KMS-11 (cell line): ENCODE data around the gene TCF12.

Experiments
- H2AFZ ChIP-seq: fragments of 200-600 bp; sonication (generic); 2 replicates; pipeline ENCODE4 v1.6.1; 2016; ENCODE audit warnings: antibody characterized with exemption, mixed run types, low read depth
- H3K27ac ChIP-seq: fragments of 200-600 bp; sonication (generic); 2 replicates; pipeline ENCODE4 v1.6.1; 2016; ENCODE audit warnings: mild to moderate bottlenecking, mixed run types
- H3K27me3 ChIP-seq: fragments of 200-600 bp; sonication (generic); 2 replicates; pipeline ENCODE4 v1.6.1; 2017; ENCODE audit warnings: mild to moderate bottlenecking, low read depth, mixed run types, moderate library complexity; ENCODE audit not compliant: insufficient read depth
- H3K36me3 ChIP-seq: fragments of 200-600 bp; sonication (generic); 2 replicates; pipeline ENCODE4 v1.6.1; 2017; ENCODE audit warnings: mild to moderate bottlenecking, mixed run types; ENCODE audit not compliant: insufficient read depth
- H3K4me1 ChIP-seq: fragments of 200-600 bp; sonication (generic); 2 replicates; pipeline ENCODE4 v1.6.1; 2016; ENCODE audit warnings: mild to moderate bottlenecking, low read depth, mixed run types; ENCODE audit not compliant: poor library complexity, severe bottlenecking
- H3K4me2 ChIP-seq: fragments of 200-600 bp; sonication (generic); 2 replicates; pipeline ENCODE4 v1.7.0; 2016; ENCODE audit warnings: mild to moderate bottlenecking, mixed run types
- H3K4me3 ChIP-seq: fragments of 200-600 bp; sonication (generic); IDR thresholded peaks from 2 replicates; pipeline ENCODE4 v1.6.1; 2017; ENCODE audit warnings: low read depth, low read length, mixed read lengths; ENCODE audit not compliant: insufficient read depth
- H3K79me2 ChIP-seq: fragments of 200-600 bp; sonication (generic); 2 replicates; pipeline ENCODE4 v1.6.1; 2016; ENCODE audit warnings: low read depth, mixed run types; ENCODE audit not compliant: insufficient read depth
- H3K9ac ChIP-seq: fragments of 200-600 bp; sonication (generic); 2 replicates; pipeline ENCODE4 v1.6.1; 2016; ENCODE audit warnings: mild to moderate bottlenecking, mixed run types
- H4K20me1 ChIP-seq: fragments of 200-600 bp; sonication (generic); 2 replicates; pipeline ENCODE4 v1.6.1; 2016; ENCODE audit warnings: mild to moderate bottlenecking, mixed run types; ENCODE audit not compliant: insufficient read depth
- CTCF ChIP-seq: fragments of 200-600 bp; sonication (generic); conservative IDR thresholded peaks from 2 replicates; pipeline ENCODE4 v1.6.1; 2017; ENCODE audit warnings: low read depth, mild to moderate bottlenecking, antibody characterized with exemption, low read length, moderate library complexity, mixed read lengths

TCF12 gene

GRCh38 chr15:57281321-57281720 lies 362.9 kb downstream of the TCF12 start:
- H3K36me3 ChIP-seq = no peaks in the 10 kb centered on the region
- H3K4me2 ChIP-seq = no peak overlapping the region
- H3K79me2 ChIP-seq = no peaks in the 10 kb centered on the region
- TF ChIP-seq CTCF = no peak
- no peak overlapping the region for H3K9ac ChIP-seq
- H2AFZ ChIP-seq = no peak overlapping the region
- H3K27me3 ChIP-seq = no peaks in the 10 kb centered on the region
- H3K4me1 ChIP-seq = no peaks in the 10 kb centered on the region
- H3K27ac ChIP-seq = no peak overlapping the region
- no peaks in the 10 kb centered on the region for H4K20me1 ChIP-seq
- no peak overlapping the region for H3K4me3 ChIP-seq

DNA sequence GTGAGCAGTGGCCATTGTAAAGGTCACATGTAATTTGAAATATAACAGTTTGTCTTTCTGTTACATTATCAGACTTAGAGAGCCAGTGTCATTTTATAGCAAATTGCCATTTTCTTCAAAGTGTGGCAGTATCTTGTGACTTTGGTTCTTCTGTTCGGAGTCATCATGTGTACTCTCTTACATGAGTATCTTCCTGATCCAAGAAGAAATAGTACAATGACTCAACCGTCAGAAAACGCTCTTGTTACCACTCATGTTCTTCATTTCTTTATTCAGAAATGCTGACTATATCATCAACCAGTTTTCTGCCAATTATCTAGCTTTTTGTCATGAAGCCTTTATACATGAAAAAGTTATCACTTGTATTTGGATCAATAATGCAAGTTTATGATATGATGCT lies 364.2 kb downstream of the TCF12 start:
- Histone ChIP-seq H3K79me2 (no peaks in the 10 kb centered on the region), H3K4me2 (no peak overlapping the region), H3K9ac (no peak overlapping the region), H3K36me3 (no peaks in the 10 kb centered on the region), H3K27ac (no peak overlapping the region), H2AFZ (no peak overlapping the region), H3K4me1 (no peaks in the 10 kb centered on the region), H4K20me1 (no peaks in the 10 kb centered on the region), H3K4me3 (no peak overlapping the region), H3K27me3 (no peaks in the 10 kb centered on the region)
- no peak for TF ChIP-seq CTCF

DNA sequence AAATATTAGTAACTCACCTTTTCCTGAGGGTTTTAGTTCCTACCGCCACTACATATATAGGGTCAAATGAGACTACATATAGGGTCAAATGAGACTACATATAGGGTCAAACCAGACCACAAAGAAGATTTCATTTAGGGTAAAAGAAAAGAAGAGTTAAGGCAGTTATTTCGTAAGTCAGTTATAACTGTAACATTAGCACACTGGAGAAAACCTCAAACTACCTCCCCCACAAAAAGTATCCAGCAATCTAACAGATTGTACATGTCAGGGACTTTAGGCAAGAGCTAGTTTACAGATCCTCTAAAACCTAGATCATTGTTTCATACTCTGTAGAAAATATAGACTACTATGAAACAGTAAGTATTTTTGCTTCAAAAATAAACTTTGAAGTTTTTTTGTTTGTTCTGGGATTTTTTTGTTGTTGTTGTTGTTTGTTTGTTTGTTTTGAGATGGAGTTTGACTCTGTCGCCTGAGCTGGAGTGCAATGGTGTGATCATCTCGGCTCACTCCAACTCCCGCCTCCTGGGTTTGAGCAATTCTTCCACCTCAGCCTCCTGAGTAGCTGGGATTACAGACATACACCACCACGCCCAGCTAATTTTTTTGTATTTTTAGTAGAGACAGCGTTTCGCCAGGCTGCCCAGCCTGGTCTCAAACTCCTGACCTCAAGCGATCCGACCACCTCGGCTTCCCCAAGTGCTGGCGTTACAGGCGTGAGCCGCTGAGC lies 365.5 kb downstream of the TCF12 start:
- Histone ChIP-seq H3K4me1 (no peaks in the 10 kb centered on the region), H3K27ac (no peak overlapping the region)

DNA sequence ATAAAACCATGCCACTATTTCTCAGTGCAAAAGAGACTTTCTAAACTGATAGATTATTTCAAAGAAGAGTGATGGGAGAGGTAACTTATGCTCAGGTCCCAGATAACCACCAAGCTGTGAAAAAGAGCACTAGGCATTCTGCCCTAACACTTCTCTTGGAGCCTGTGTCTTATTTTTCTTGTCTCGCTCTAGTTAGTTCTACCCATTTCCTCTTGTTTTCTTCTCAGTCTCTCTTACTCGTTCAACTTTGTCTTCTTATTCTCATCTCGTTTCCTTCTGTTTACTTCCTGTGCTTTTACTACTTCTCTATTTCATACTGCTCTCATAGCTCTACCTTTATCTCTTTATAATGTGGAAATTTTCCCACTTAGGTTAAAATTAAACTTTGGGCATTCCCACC lies 366.1 kb downstream of the TCF12 start:
- Histone ChIP-seq H3K4me1 (no peaks in the 10 kb centered on the region), H2AFZ (no peak overlapping the region), H3K27me3 (no peaks in the 10 kb centered on the region), H3K4me3 (no peak overlapping the region), H3K79me2 (no peaks in the 10 kb centered on the region), H3K27ac (no peak overlapping the region), H3K9ac (no peak overlapping the region), H3K36me3 (no peaks in the 10 kb centered on the region), H3K4me2 (no peak overlapping the region), H4K20me1 (no peaks in the 10 kb centered on the region)
- TF ChIP-seq CTCF = no peak

More for the DNA sequence above, 365.5 kb downstream of the TCF12 start:
- H3K4me3 ChIP-seq = no peak overlapping the region
- no peak overlapping the region for H3K9ac ChIP-seq
- H3K36me3 ChIP-seq = no peaks in the 10 kb centered on the region
- no peaks in the 10 kb centered on the region for H4K20me1 ChIP-seq
- H3K79me2 ChIP-seq = no peaks in the 10 kb centered on the region
- H2AFZ ChIP-seq = no peak overlapping the region
- TF ChIP-seq CTCF = no peak
- H3K4me2 ChIP-seq = no peak overlapping the region
- H3K27me3 ChIP-seq = no peaks in the 10 kb centered on the region
